GM12872 (cell line): ENCODE results near the gene FGD3.

ENCODE experiments used
- TF ChIP-seq, protein P1 (sequence below): IDR thresholded peaks from 3 replicates; pipeline ENCODE4 v1.5.1; 2011; ENCODE audit warnings: low read depth, mild to moderate bottlenecking, low read length, moderate library complexity; ENCODE audit not compliant: insufficient read depth

FGD3 gene

DNA sequence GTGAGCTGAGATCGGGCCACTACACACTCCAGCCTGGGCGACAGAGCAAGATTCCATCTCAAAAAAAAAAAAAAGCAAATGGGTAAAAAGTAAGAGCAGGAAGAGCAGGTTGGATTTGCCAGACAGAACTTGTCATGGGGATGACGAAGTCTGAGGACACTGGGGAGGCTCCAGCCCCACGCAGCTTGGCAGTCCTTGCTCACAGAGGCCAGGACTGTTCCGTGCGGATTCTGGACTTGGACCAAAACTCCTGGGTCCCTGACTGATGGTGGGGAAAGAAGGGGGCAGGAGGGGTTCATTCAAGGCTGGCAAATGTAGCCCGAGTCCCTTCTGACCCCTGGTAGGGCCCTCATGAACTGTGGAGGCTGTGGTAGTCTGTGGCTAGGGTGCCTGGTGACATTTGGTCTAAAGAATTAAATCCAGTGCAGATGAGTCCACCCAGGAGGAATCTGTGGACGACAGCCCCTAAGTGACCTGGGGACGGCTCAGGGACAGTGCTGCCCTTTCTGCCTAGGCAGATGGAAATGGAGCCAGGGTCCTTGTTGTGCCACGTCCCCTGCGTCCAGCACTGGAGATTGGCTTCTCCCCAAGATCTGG is 3.1 kb downstream of the FGD3 start:
- TF ChIP-seq, protein P1, sequence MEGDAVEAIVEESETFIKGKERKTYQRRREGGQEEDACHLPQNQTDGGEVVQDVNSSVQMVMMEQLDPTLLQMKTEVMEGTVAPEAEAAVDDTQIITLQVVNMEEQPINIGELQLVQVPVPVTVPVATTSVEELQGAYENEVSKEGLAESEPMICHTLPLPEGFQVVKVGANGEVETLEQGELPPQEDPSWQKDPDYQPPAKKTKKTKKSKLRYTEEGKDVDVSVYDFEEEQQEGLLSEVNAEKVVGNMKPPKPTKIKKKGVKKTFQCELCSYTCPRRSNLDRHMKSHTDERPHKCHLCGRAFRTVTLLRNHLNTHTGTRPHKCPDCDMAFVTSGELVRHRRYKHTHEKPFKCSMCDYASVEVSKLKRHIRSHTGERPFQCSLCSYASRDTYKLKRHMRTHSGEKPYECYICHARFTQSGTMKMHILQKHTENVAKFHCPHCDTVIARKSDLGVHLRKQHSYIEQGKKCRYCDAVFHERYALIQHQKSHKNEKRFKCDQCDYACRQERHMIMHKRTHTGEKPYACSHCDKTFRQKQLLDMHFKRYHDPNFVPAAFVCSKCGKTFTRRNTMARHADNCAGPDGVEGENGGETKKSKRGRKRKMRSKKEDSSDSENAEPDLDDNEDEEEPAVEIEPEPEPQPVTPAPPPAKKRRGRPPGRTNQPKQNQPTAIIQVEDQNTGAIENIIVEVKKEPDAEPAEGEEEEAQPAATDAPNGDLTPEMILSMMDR: no peak

DNA sequence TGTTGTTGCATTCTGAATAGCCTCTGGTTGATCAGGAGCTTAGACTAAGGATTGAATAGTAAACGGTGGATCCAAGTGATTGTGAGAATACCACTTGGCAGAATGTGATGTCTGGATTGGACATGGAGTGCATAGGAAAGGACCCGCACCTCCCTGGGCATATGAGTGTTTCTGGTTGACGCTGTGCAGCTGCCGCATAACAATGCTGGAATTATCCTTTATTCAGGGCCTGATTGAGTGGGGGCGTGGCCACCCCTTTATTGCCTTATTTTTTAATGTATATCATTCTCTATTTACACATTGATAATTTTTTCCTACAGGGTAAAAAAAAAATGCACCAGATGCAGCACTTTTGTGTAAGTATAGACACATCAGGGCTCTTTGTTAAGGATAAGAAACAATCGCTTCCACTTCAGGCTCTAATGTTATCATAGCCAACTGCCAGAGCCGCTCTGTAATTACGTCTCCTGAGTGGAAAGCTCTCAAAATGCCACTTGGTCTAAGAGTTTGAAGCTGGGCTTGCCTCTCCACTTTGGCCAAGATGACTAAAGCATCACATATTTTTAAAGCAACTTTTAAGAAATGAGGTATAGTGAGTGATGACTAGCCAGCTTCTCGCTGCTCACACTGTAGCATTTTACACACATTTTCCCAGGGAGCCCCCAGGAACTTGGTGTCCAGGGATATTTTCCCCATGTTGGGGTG is 5.7 kb downstream of the FGD3 start:
- TF ChIP-seq, protein P1: no peak

DNA sequence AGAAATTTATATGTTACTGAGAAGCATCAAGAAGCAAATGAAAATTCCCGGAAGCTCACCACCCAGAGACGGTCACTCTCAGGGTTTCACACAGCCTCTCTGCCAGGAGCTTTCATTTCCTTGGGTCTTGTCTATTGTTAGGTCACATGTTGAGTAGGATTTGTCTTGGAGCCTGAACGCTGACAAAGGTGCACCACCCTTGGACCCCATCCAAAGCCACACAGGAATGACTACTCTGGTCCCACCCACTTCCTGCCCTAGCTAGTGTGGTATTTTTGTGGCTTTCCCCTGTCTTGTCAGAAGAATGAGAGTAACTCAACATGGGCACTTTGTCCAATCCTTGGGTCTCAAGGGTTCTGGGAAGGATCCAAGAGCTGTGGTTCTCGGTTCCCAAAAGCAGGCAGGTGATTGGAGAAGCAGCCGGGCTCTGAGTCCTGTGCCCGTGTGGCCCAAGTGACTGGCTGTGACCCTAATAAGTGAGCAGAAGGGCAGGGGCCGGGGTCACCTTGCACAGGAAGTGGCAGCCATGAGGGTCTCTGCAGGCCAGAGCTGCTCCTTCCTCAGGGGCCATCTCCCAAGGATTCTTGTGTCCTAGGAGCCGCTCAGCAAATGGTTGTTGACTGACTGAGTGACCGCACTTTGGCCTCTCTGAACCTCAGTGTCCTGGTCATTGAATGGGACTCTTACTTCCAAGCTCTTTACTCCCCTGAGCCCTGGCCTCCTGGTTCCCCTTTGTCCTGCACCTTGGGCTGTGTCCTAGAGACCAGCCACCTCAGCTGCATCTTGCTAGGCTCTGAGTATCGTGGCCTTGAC is 6.9 kb downstream of the FGD3 start:
- TF ChIP-seq, protein P1: no peak

DNA sequence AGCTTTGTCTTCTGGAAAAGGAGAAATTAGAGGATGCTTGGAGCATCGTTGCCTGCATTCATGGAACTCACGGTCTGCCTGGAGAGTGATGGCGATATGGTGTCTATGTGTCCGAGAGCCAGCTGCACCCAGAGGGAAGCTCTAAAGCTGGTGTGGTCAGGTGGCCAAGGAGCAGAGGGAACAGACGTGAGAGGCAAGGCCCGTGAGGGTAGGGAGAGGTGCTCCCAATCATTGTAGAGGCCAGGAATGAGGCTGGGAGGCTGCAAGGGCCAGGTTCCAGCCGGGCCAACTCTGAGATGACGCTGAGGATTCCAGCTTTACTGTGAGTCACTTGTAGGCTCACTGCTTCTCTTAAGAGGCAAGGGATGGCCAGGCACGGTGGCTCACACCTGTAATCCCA is 7.6 kb downstream of the FGD3 start:
- TF ChIP-seq, protein P1: no peak

DNA sequence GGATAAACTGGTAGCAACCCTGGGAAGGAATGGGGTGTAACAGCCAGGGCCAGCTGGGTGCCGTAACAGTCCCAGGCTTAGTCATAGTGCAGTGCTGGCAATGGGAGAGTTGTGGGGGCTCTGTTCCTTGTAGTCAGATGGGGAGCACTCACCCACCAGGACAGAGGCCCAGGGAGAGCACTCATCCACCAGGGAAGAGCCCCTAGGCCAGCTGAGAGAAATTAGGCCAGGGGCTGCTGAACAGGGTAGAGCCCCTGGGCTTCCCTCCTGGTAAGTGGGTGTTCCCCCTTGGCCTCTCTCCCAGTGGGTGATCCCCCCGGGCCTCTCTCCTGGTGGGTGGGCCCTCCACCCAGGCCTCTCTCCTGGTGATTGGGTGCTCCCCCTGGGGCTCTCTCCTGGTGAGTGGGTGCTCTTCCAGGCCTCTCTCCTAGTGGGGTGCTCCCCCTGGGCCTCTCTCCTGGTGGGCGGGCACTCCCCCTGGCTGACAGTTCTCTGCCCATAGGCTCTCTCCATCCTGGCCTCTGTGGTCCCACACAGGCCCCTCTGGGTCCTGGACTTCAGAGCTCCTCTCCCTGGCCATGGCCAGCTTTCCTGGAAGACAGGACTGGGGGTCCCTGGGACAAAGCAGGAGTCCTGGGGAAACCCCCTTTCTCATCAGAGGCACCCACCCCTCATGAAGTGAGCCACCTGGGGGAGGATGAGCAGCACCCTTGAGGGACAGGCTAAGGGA is 13.4 kb downstream of the FGD3 start:
- TF ChIP-seq, protein P1: no peak

DNA sequence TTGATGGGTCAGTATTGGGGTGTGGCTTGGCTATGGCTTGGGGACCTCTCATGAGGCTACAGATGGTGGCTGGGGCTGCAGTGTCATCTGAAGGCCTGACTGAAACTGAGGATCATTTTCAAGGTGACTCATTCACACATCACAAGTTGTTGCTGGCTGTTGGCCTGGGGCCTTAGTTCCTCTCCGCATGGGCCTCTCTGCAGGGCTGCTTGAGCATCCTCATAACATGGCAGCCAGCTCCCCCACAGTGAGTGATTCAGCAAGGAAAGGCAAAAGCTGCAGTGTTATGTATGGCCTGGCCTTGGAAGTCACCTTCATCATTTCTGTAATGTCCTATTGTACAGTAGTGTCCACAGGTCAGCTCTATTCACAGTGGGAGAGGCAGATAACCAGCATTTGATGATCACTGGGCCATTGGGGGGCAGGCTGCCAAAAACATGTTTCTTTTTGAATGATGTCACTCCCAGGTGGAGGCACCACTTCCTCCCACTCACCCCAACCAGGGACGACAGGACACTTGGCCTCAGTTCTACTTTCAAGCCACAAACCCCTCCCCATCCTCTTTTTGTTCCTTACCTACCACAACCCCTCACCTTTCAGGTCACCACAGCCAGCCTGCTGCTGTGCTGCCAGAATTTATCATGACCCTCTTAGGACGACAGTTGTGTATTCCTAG is 14.4 kb downstream of the FGD3 start:
- TF ChIP-seq, protein P1: no peak
